GM23338 (cell line): ENCODE results near the gene LENEP.

Source experiments
- CREB1 ChIP-seq: fragments of 250-450 bp; sonication (Bioruptor Pico); IDR thresholded peaks from 2 replicates; pipeline ENCODE4 v1.5.0; 2020; ENCODE audit warnings: low read depth, mild to moderate bottlenecking, moderate library complexity
- EZH2 ChIP-seq: fragments of 200-600 bp; sonication (generic); IDR thresholded peaks from one replicate; pipeline ENCODE4 v1.8.0; 2017; ENCODE audit warnings: antibody characterized with exemption, mild to moderate bottlenecking, low read depth; ENCODE audit not compliant: unreplicated experiment
- EZH2phosphoT487 ChIP-seq: fragments of 200-600 bp; sonication (generic); IDR thresholded peaks from one replicate; pipeline ENCODE4 v1.8.1; 2018; ENCODE audit warnings: antibody characterized with exemption; ENCODE audit not compliant: unreplicated experiment
- JUNB ChIP-seq: IDR thresholded peaks from one replicate; pipeline ENCODE4 v1.6.1; 2016; ENCODE audit warnings: antibody characterized with exemption; ENCODE audit not compliant: unreplicated experiment
- NANOG ChIP-seq: IDR thresholded peaks from 2 replicates; pipeline ENCODE4 v1.6.1; 2016; ENCODE audit warnings: antibody characterized with exemption, borderline replicate concordance
- POLR2AphosphoS5 ChIP-seq: IDR thresholded peaks from 2 replicates; pipeline ENCODE4 v1.6.1; 2016; ENCODE audit warnings: antibody characterized with exemption, low read depth
- STAT1 ChIP-seq: IDR thresholded peaks from one replicate; pipeline ENCODE4 v1.6.1; 2016; ENCODE audit warnings: antibody characterized with exemption; ENCODE audit not compliant: unreplicated experiment
- TF ChIP-seq, protein P1 (sequence below), 2 experiments: fragments of 200-600 bp in 1 of 2; sonication (generic) in 1 of 2; conservative IDR thresholded peaks; 2 replicates each; pipeline versions ENCODE4 v1.5.1 to v1.6.1; 2016 to 2017; ENCODE audit warnings: antibody characterized with exemption in 2 of 2, low read depth in 2 of 2, mild to moderate bottlenecking in 2 of 2, moderate library complexity in 1 of 2
- TF ChIP-seq, protein P2 (sequence below): IDR thresholded peaks from one replicate; pipeline ENCODE4 v1.6.1; 2018; ENCODE audit warnings: antibody characterized with exemption; ENCODE audit not compliant: unreplicated experiment

DNA sequence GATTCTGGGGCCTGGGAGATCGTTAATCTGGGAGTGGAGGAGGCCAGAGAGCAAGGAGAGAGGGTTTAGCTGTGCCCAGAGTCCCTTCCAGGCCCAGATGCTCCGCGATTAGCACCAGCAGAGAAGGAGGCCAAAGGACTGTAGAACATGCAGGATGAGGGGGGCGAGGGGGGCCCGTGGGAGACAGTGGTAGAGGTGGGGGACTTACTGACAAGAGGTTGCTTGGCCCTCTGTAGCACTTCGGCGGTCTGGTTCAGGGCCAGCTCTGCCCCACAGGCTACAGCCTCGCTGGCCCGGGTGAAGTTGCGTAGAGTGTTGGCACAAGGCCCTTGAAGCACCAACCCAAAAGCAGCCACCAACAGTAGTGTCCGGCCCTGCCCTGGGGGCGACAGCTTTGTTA lies 39.5 kb downstream of the LENEP start:
- TF ChIP-seq, protein P1, sequence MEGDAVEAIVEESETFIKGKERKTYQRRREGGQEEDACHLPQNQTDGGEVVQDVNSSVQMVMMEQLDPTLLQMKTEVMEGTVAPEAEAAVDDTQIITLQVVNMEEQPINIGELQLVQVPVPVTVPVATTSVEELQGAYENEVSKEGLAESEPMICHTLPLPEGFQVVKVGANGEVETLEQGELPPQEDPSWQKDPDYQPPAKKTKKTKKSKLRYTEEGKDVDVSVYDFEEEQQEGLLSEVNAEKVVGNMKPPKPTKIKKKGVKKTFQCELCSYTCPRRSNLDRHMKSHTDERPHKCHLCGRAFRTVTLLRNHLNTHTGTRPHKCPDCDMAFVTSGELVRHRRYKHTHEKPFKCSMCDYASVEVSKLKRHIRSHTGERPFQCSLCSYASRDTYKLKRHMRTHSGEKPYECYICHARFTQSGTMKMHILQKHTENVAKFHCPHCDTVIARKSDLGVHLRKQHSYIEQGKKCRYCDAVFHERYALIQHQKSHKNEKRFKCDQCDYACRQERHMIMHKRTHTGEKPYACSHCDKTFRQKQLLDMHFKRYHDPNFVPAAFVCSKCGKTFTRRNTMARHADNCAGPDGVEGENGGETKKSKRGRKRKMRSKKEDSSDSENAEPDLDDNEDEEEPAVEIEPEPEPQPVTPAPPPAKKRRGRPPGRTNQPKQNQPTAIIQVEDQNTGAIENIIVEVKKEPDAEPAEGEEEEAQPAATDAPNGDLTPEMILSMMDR (conservative IDR thresholded peaks at IDR 0.05; ENCODE audit: low read depth in 2 of 2), result no peak
- no peak for TF ChIP-seq CREB1 (CRISPR knock-in tag)
- no peak for TF ChIP-seq NANOG
- no peak for TF ChIP-seq EZH2
- TF ChIP-seq STAT1, result no peak
- TF ChIP-seq POLR2AphosphoS5, result no peak
- TF ChIP-seq, protein P2, sequence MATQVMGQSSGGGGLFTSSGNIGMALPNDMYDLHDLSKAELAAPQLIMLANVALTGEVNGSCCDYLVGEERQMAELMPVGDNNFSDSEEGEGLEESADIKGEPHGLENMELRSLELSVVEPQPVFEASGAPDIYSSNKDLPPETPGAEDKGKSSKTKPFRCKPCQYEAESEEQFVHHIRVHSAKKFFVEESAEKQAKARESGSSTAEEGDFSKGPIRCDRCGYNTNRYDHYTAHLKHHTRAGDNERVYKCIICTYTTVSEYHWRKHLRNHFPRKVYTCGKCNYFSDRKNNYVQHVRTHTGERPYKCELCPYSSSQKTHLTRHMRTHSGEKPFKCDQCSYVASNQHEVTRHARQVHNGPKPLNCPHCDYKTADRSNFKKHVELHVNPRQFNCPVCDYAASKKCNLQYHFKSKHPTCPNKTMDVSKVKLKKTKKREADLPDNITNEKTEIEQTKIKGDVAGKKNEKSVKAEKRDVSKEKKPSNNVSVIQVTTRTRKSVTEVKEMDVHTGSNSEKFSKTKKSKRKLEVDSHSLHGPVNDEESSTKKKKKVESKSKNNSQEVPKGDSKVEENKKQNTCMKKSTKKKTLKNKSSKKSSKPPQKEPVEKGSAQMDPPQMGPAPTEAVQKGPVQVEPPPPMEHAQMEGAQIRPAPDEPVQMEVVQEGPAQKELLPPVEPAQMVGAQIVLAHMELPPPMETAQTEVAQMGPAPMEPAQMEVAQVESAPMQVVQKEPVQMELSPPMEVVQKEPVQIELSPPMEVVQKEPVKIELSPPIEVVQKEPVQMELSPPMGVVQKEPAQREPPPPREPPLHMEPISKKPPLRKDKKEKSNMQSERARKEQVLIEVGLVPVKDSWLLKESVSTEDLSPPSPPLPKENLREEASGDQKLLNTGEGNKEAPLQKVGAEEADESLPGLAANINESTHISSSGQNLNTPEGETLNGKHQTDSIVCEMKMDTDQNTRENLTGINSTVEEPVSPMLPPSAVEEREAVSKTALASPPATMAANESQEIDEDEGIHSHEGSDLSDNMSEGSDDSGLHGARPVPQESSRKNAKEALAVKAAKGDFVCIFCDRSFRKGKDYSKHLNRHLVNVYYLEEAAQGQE, result no peak
- TF ChIP-seq JUNB, result no peak
- no peak for TF ChIP-seq EZH2phosphoT487
